Measurements from ENCODE around the gene RCAN1. TPM values are rescaled to one million over a fixed set of nuclear protein-coding genes. Genes with fewer than 3 reads are reported as not detected.

The RCAN1 gene
- total RNA-seq, 1 experiment from 2014 or later: 28.4 TPM

GRCh38 chr21:34599534-34600101 lies 15.3 kb downstream of the RCAN1 start:
- DNase-seq (ENCODE audit: low read depth): no peak

- DNase-seq (ENCODE audit: low read depth): peak; percentile 17
Observed at GRCh38 chr21:34598931-34599400, 15.9 kb downstream of the RCAN1 start.

DNA sequence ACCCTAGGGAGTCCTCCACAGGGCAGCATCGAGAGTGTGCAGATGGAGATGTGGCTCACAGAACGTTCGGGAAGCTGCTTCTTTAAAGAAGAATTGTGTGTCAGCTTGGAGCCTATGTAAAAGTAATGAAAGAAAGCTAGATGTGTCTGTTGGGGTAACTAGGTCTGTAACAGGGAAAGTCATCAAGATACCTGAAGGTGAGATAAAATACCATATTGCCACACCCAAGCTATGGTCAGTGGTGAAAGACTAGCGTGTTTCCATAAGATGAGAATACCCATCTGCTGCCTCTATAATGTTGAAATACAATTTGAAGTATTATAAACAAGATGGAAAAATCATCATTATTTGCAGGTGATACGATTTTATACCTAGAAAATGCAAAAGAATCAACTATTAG lies 17.5 kb downstream of the RCAN1 start:
- DNase-seq (ENCODE audit: low read depth): no peak

DNA sequence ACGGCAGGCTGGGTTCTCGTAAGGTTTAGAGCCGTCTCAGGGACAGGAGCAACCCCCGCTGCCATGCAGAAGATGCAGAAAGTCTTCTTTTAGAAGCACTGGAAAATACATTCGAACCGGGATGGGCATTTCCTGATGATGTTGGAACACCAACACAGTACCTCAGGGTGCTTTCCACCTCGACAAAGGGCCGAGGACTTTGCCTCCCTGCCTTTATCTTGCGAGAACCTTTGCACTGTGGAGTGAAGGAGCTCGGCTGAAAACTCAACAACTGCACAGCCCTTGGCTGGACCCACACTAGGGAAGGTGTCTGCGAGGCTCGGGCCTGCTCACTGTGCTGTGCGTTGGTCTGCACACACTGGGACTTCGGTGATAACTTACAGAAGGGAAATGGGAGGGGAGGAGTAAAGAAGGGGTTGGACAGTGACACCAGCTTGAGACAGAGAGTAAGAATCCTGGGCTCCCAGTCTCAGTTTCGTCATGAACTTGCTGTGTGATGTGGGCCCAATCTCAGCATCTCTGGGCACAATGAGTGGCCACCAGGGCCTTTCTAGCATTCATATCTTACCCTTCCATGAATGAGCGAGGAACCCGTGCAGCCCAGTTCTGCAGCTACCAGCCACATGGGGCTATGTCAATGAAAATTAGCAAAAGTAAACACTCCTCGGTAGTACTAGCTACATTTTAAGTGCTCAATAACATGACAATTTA lies 18.2 kb downstream of the RCAN1 start:
- no peak for DNase-seq (ENCODE audit: low read depth)

GRCh38 chr21:34595457-34595856 lies 19.5 kb downstream of the RCAN1 start:
- no peak for DNase-seq (ENCODE audit: low read depth)

DNA sequence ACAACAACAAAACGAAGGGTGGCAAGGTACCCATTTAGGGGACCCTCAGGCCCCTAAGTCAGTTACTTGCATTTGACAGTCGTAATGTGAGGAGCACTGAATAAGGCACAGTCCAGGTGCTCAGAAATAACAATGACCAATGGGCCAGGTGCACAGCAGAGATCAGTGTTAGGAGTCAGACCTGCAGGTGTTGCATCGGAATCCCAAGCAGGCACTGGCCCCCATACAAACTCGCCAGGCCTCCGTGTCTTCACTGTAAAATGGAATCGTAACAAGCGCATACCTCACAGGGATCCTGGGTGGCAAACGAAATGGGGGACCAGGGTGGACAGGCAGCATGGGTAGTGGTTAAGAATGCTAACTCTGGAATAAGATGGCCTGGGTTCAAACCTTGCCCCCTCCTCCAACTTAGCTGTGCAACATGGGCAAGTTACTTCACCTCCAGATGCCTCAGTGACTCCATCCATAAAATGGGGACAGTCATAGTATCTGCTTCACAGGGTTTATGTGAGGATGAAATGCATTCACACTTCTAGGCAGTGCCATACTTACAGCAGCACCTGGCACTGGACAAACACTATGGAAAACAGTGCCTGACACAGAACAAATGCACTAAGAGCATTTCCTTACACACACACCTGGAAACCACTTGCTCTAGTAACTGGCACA lies 20.2 kb downstream of the RCAN1 start:
- no peak for DNase-seq (ENCODE audit: low read depth)

GRCh38 chr21:34593954-34594531 lies 20.9 kb downstream of the RCAN1 start:
- no peak for DNase-seq (ENCODE audit: low read depth)

GRCh38 chr21:34593423-34593822 lies 21.5 kb downstream of the RCAN1 start:
- DNase-seq (ENCODE audit: low read depth): no peak

- no peak for DNase-seq (ENCODE audit: low read depth)
Observed at GRCh38 chr21:34592120-34592955, 22.6 kb downstream of the RCAN1 start.

DNA sequence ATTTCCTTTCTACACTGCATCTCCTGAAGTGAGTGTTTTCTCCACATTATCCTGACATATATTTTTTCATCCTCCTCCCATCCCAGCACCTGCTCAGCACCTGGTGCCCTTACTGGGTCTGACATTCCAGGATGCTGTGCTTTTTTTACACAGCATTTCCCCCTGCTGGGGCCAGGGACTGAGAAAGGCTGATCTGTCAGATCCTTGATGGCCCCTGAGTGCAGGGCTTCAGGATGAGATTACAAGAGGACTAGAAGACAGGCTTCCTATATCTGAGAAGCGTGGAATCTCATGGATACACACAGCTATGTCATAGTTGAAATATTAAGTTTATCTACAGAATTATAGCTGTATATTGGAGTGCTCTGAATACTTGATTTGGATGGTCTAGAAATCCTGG lies 24.4 kb downstream of the RCAN1 start:
- no peak for DNase-seq (ENCODE audit: low read depth)

DNA sequence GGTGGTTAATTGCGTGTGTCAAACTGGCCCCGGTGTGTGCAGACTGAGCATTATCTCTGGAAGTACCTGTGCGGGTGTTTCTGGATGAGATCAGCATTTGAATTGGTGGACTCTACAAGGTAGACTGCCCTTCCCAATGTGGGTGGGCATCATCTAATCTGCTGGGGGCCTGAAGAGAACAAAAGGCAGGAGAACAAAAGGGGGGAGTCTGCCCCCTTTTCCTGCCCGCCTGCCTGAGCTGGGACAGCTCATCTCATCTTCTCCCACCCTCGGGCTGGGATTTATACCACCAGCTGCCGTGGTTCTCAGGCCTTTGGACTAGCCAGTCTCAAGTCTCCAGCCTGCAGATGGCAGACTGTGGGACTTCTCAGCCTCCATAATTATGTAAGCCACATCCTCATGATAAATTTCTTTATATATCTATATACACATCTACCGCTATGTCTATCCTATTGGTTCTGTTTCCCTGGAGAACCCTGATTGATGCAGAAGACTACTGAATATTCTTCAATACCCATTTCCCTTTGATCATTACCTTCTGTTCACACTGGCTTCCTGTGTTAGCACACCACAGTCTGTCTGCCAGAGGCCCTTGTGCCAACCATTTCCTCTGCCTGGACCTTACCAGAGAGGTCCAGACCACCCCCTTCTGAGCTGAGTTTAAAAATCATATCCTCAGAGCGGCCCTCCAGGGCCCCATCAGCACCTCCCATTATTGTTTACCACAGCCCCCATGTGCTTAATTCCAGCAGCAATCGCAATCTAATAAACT lies 25.2 kb downstream of the RCAN1 start:
- DNase-seq (ENCODE audit: low read depth): no peak

DNA sequence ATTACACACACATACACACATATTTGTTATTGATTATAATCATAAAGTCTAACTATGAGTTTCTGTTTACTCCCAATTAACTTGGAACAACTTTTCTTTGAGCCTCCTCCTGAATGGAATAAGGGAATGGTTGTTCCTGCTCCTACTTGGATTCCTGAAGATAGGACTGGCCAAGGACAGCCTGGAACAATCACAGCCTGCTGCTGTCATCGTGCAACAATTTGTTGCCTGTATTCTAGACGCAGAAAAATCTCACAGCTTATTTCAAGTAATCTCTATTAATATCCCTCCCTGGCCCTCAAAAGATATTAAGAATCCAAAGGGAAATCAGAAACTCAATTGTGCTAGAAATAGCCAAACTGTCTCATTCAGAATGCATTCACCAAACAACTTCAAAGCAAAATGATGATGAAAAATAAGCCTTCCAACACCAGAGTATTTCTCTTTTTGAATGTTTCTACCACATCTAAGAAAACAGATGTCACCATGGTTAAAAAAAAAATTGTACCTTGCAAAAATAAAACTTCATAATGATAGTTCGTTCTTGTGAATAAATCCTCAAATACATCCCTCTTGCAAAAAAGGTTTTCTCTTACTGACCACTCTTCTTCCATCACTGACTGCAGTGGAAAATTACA lies 30.9 kb downstream of the RCAN1 start:
- no peak for DNase-seq (ENCODE audit: low read depth)

- peak; percentile 58 for DNase-seq (ENCODE audit: low read depth)
Observed at GRCh38 chr21:34582506-34583150, 32.3 kb downstream of the RCAN1 start.

DNA sequence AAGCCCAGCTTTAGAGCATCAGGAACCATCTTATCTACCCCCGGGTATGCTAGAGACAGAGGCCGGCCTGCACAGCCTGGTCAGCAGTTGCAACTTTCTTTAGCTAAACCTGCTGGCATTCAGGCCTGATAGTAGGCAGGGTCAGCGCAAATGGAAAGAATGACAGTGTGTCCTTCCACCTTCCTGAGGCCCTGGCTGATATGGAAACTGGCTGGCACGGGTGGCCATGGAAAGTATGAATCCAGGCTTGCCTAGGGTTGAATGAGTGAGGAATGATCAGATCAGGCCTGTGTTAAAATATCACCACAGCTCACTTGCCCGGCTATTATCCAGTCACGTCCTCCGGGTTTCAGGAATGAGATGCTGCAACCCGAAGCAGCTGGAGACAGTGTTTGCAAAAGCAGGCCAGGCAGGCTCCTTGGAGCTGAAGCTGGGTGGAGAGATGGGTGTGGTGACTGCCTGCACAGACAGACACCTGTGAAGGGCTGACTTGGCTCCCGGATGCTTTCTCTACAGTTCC lies 34.7 kb downstream of the RCAN1 start:
- no peak for DNase-seq (ENCODE audit: low read depth)

GRCh38 chr21:34579411-34579810 lies 35.5 kb downstream of the RCAN1 start:
- peak; percentile 68 for DNase-seq (ENCODE audit: low read depth)

GRCh38 chr21:34576041-34576511 lies 38.8 kb downstream of the RCAN1 start:
- DNase-seq (ENCODE audit: low read depth): no peak

- peak; percentile 37 for DNase-seq (ENCODE audit: low read depth)
Observed at GRCh38 chr21:34574601-34575529, 40.0 kb downstream of the RCAN1 start.

GRCh38 chr21:34571994-34572393 lies 42.9 kb downstream of the RCAN1 start:
- DNase-seq (ENCODE audit: low read depth): no peak

All from LHCN-M2 (cell line).